HG02981 (cell line): ENCODE results near the gene NAMPT.
"Not testable (repeated sequence)": the region's sequence is repeated elsewhere in the genome, so short reads cannot be mapped to it uniquely, and the experiment has no call there.

Source experiments
- ATAC-seq: cut with Tn5 transposase; IDR thresholded peaks from one replicate; pipeline ENCODE4 v1.9.1; 2021; ENCODE audit warnings: mild to moderate bottlenecking, moderate library complexity; ENCODE audit not compliant: unreplicated experiment

Gene NAMPT

GRCh38 chr7:106238830-106239229, 46.0 kb downstream of the NAMPT start:
- ATAC-seq = no peak

GRCh38 chr7:106236065-106236464, 48.7 kb downstream of the NAMPT start:
- no peak for ATAC-seq

- ATAC-seq = no peak
Observed at GRCh38 chr7:106234425-106234824, 50.4 kb downstream of the NAMPT start.

- no peak for ATAC-seq
Observed at GRCh38 chr7:106231856-106232490, 52.8 kb downstream of the NAMPT start.

- no peak for ATAC-seq
Observed at GRCh38 chr7:106225856-106226255, 58.9 kb downstream of the NAMPT start.

- no peak for ATAC-seq
Observed at GRCh38 chr7:106224797-106225196, 60.0 kb downstream of the NAMPT start.

- no peak for ATAC-seq
Observed at GRCh38 chr7:106223156-106223555, 61.6 kb downstream of the NAMPT start.

- no peak for ATAC-seq
Observed at GRCh38 chr7:106222545-106222944, 62.2 kb downstream of the NAMPT start.

GRCh38 chr7:106220307-106220706, 64.5 kb downstream of the NAMPT start:
- no peak for ATAC-seq

GRCh38 chr7:106219170-106219569, 65.6 kb downstream of the NAMPT start:
- no peak for ATAC-seq

- no peak for ATAC-seq
Observed at GRCh38 chr7:106218546-106218945, 66.2 kb downstream of the NAMPT start.

- no peak for ATAC-seq
Observed at GRCh38 chr7:106216923-106217542, 67.8 kb downstream of the NAMPT start.

- ATAC-seq = no peak
Observed at GRCh38 chr7:106216517-106216922, 68.3 kb downstream of the NAMPT start.

- no peak for ATAC-seq
Observed at GRCh38 chr7:106215868-106216516, 68.8 kb downstream of the NAMPT start.

- not testable (repeated sequence) for ATAC-seq
Observed at GRCh38 chr7:106208944-106209343, 75.8 kb downstream of the NAMPT start.

- ATAC-seq = no peak
Observed at GRCh38 chr7:106206826-106207541, 77.8 kb downstream of the NAMPT start.

- no peak for ATAC-seq
Observed at GRCh38 chr7:106205621-106206222, 79.1 kb downstream of the NAMPT start.

- ATAC-seq = no peak
Observed at GRCh38 chr7:106203473-106203872, 81.3 kb downstream of the NAMPT start.

- ATAC-seq = no peak
Observed at GRCh38 chr7:106201164-106201563, 83.6 kb downstream of the NAMPT start.

GRCh38 chr7:106199813-106200364, 84.9 kb downstream of the NAMPT start:
- ATAC-seq = no peak

- no peak for ATAC-seq
Observed at GRCh38 chr7:106199024-106199423, 85.8 kb downstream of the NAMPT start.
